WI38 (cell line): ENCODE data around the gene KHDC4.
"Not testable (repeated sequence)": the region's sequence is repeated elsewhere in the genome, so short reads cannot be mapped to it uniquely, and the experiment has no call there.

Source experiments
- H3K4me3 ChIP-seq: 2 replicates; pipeline ENCODE4 v1.5.1; 2011; ENCODE audit warnings: low read depth, mild to moderate bottlenecking, control low read depth, low read length
- TF ChIP-seq, protein P1 (sequence below): IDR thresholded peaks from 2 replicates; pipeline ENCODE4 v1.5.1; 2012; ENCODE audit warnings: low read depth, mild to moderate bottlenecking, control low read depth, low read length

KHDC4 gene

DNA sequence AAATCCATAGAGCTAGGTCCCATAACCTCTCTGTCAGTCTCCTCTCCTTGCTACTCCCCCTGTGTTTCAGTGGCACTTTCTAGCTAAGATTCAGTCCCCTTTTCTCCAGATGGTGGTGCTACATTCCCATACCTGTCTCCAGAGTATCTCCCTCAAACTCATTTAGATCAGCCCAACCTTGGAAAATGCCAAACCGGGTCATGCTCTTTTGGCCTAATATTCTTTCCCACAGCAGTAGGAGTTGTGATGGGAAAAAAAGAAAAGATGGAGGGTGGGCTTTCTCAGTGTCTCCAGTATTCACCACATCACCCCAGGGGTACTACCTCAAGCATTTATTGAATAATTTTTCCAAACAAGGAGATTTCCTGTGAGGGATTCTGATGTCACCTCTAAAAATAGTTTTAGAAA, 4.0 kb upstream of the KHDC4 start:
- TF ChIP-seq, protein P1, sequence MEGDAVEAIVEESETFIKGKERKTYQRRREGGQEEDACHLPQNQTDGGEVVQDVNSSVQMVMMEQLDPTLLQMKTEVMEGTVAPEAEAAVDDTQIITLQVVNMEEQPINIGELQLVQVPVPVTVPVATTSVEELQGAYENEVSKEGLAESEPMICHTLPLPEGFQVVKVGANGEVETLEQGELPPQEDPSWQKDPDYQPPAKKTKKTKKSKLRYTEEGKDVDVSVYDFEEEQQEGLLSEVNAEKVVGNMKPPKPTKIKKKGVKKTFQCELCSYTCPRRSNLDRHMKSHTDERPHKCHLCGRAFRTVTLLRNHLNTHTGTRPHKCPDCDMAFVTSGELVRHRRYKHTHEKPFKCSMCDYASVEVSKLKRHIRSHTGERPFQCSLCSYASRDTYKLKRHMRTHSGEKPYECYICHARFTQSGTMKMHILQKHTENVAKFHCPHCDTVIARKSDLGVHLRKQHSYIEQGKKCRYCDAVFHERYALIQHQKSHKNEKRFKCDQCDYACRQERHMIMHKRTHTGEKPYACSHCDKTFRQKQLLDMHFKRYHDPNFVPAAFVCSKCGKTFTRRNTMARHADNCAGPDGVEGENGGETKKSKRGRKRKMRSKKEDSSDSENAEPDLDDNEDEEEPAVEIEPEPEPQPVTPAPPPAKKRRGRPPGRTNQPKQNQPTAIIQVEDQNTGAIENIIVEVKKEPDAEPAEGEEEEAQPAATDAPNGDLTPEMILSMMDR, result peak; percentile 44
- H3K4me3 ChIP-seq, result no peak overlapping the region

DNA sequence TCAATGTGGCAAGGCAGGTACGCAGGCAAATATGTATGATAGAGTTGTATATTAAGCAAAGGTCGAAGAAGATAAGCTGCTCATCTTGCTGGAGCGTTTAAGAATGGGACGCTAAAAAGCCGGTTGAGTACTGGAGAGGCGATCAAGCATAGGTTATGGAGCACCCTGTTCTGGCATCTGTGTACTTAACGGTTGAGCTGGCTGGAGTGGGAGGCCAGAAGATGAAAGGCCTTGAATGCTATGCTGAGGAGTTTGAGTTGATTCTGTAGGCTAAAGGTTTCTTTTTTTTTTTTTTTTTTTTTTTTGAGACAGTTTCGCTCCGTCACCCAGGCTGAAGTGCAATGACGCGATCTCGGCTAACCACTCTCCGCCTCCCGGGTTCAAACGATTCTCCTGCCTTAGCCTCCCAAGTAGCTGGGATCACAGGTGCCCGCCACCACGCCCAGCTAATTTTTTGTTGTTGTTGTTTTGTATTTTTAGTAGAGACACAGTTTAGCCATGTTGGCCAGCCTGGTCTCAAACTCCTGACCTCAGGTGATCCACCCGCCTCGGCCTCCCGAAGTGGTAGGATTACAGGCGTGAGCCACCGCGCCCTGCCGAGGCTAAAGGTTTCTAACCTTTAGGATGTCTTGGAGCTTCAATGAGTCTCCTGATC, 850 bp upstream of the KHDC4 start:
- H3K4me3 ChIP-seq, result peak overlapping the region; percentile 67
- TF ChIP-seq, protein P1, result no peak

DNA sequence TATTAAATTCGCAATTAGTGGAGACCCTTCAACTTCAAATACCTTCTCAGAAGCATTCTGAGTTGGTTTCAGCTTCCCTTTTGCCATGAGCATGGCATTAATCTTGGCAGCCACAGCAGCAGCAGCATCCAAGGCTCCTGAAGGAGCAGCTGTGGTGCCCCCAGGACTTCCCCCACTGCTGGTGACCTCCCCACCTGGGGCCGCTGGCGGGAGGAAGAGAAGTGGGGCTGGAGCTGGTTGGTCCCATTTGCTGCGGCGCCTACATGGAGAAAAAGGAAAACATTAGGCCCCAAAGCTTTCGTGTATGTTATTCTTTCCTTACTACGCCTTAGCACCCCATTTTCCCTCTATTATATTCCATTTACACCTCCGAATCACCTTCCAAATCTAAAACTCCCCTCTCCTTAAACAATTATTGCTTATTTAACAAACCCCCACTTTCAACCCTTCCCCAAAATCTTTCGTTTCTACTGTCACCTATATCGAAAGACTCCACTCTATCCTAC, 569 bp downstream of the KHDC4 start:
- H3K4me3 ChIP-seq, result peak overlapping the region; percentile 67
- TF ChIP-seq, protein P1, result no peak

DNA sequence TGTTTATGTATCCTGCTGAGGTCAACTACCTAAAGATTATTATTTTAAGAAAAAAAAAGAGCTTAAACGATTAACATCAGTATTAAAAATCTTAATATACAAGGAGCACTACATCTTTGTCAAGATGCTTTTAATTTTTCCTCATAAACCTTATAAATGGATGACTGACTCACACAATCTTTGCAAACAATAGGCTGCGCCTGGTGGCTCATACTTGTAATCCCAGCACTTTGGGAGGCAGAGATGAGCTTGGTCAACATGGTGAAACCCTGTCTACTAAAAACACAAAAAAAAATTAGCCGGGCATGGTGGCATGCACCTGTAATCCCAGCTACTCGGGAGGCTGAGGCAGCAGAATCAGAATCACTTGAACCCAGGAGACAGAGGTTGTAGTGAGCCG, 1.7 kb downstream of the KHDC4 start:
- TF ChIP-seq, protein P1, result no peak
- H3K4me3 ChIP-seq, result peak overlapping the region; percentile 5; the same call in 1 of the 2 replicates

DNA sequence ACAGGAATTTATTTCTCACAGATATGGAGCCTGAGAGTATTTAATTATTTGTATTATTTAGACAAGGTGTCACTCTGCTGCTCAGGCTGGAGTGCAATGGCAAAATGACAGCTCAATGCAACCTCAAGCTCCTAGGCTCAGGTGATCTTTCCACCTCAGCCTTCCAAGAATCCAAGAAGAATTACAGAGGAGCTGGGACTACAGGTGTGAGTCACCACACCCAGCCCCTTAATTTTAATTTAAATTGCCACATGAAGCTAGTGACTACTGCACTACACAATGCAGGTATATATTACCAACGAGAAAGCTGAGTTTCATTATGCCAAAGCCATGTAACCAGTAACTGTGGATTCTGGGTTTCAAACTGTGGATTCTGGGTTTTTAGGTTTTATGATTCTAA, 2.1 kb downstream of the KHDC4 start:
- H3K4me3 ChIP-seq, result no peak overlapping the region; the same call in 1 of the 2 replicates
- TF ChIP-seq, protein P1, result no peak

DNA sequence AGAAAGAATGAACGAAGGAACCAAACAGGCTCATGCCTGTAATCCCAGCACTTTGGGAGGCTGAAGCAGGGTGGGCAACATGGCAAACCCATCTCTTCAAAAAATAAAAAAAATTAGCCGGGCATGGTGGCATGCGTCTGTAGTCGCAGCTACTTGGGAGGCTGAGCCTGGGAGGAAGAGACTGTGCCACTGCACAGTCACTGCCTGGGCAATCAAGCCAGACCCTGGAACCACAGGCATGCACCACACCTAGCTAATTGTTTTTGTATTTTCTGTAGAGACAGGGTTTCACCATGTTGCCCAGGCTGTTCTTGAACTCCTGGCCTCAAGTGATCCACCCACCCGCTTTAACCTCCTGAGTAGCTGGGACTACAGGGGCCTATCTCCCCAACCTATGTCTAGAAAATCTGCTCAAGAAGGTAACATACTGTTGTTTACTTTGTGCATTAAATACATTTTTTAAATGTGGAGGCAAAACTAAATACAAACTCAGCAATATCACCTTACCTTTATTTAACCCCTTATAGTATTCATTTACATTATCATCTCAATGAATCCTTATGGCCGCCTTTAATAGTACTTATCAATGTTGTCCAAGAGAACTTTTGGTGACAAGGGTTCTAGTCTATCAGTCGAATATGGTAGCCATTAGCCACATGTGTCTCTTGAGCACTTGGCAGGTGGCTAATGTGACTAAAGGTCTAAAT, 2.7 kb downstream of the KHDC4 start:
- no peak overlapping the region for H3K4me3 ChIP-seq
- TF ChIP-seq, protein P1, result no peak

DNA sequence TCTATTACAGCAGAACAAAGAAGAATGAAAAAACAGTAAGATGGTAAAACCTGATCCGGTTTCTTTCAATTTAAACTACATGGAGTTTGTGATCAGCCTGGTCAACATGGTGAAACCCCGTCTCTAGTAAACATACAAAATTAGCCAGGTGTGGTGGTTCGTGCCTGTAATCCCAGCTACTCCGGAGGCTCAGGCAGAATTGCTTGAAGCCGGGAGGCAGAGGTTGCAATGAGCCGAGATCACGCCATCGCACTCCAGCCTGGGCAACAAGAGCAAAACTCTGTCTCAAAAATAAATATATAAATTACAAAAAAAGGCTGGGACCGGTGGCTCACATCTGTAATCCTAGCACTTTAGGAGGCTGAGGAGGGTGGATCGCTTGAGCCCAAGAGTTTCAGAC, 3.5 kb downstream of the KHDC4 start:
- H3K4me3 ChIP-seq, result not testable (repeated sequence)
